HEK293 (cell line): ENCODE data around the gene APCDD1L.

ENCODE experiments used
- CTCF ChIA-PET: fragments of 350-600 bp; formaldehyde crosslinking; extraction: SDS; loops from one replicate; lab custom pipeline; 2021; ENCODE audit warnings: antibody characterized with exemption; lab: Yijun Ruan, JAX
- POLR2A ChIA-PET: fragments of 300-600 bp; formaldehyde crosslinking; extraction: SDS; loops from one replicate; lab custom pipeline; 2020; ENCODE audit warnings: antibody characterized with exemption, inconsistent platforms; lab: Yijun Ruan, JAX
- H3K27ac ChIP-seq: fragments of 200-500 bp; sonication (Bioruptor generic); 2 replicates; pipeline ENCODE4 v1.5.1; 2014; ENCODE audit warnings: low read depth, low read length, control low read depth, inconsistent platforms; ENCODE audit errors: extremely low read depth
- H3K36me3 ChIP-seq, 2 experiments: fragments of 200-500 bp in 1 of 2; sonication (Bioruptor generic) in 1 of 2; 1 replicate in 1 of 2; 2 replicates in 1 of 2; pipeline ENCODE4 v1.5.1; 2014 to 2017; ENCODE audit warnings: inconsistent platforms in 2 of 2, low read length in 2 of 2; ENCODE audit not compliant: control insufficient read depth in 2 of 2, insufficient read depth in 1 of 2
- H3K4me1 ChIP-seq: fragments of 200-500 bp; sonication (Bioruptor generic); 2 replicates; pipeline ENCODE4 v1.5.1; 2014; ENCODE audit warnings: mild to moderate bottlenecking, low read length, inconsistent platforms; ENCODE audit not compliant: control insufficient read depth, insufficient read depth
- H3K4me3 ChIP-seq: 2 replicates; pipeline ENCODE4 v1.5.1; 2011; ENCODE audit warnings: low read depth, mild to moderate bottlenecking, control low read depth, low read length, moderate library complexity
- H3K9me3 ChIP-seq: fragments of 200-500 bp; sonication (Bioruptor generic); 2 replicates; pipeline ENCODE4 v1.5.1; 2014; ENCODE audit warnings: low read depth, low read length, inconsistent platforms; ENCODE audit not compliant: control insufficient read depth, insufficient read depth
- GLI2 ChIP-seq: fragments of 450-650 bp; formaldehyde crosslinking; IDR thresholded peaks from 2 replicates; pipeline ENCODE4; 2017; ENCODE audit warnings: missing biosample characterization, missing genetic modification characterization, low read depth, borderline replicate concordance
- KLF10 ChIP-seq: fragments of 450-650 bp; IDR thresholded peaks from 2 replicates; pipeline ENCODE4 v1.5.1; 2018; ENCODE audit warnings: missing biosample characterization, mild to moderate bottlenecking, missing genetic modification characterization
- KLF8 ChIP-seq: fragments of 450-650 bp; formaldehyde crosslinking; IDR thresholded peaks from 2 replicates; pipeline ENCODE4 v1.5.1; 2016; ENCODE audit warnings: missing biosample characterization, missing genetic modification characterization
- MYNN ChIP-seq: fragments of 450-650 bp; formaldehyde crosslinking; IDR thresholded peaks from 2 replicates; pipeline ENCODE4 v1.5.1; 2016; ENCODE audit warnings: missing biosample characterization, missing genetic modification characterization, borderline replicate concordance
- PRDM1 ChIP-seq: fragments of 450-650 bp; formaldehyde crosslinking; IDR thresholded peaks from 2 replicates; pipeline ENCODE4; 2016; ENCODE audit warnings: missing biosample characterization, missing genetic modification characterization
- SP7 ChIP-seq: fragments of 450-650 bp; formaldehyde crosslinking; IDR thresholded peaks from 2 replicates; pipeline ENCODE4 v1.5.1; 2016; ENCODE audit warnings: missing biosample characterization, missing genetic modification characterization
- ZFP3 ChIP-seq: fragments of 450-650 bp; formaldehyde crosslinking; IDR thresholded peaks from 2 replicates; pipeline ENCODE4 v1.5.1; 2016; ENCODE audit warnings: low read depth, missing biosample characterization, missing genetic modification characterization
- ZFP41 ChIP-seq: fragments of 450-650 bp; formaldehyde crosslinking; IDR thresholded peaks from 2 replicates; pipeline ENCODE4 v1.5.1; 2016; ENCODE audit warnings: missing biosample characterization, missing genetic modification characterization, borderline replicate concordance
- ZIC2 ChIP-seq: fragments of 450-650 bp; formaldehyde crosslinking; IDR thresholded peaks from 2 replicates; pipeline ENCODE4 v1.5.1; 2016; ENCODE audit warnings: missing biosample characterization, missing genetic modification characterization
- ZNF121 ChIP-seq: fragments of 450-650 bp; formaldehyde crosslinking; IDR thresholded peaks from 2 replicates; pipeline ENCODE4 v1.5.1; 2016; ENCODE audit warnings: missing biosample characterization, missing genetic modification characterization
- ZNF133 ChIP-seq: fragments of 450-650 bp; formaldehyde crosslinking; IDR thresholded peaks from 2 replicates; pipeline ENCODE4 v1.5.1; 2016; ENCODE audit warnings: missing biosample characterization, missing genetic modification characterization
- ZNF19 ChIP-seq: fragments of 450-650 bp; formaldehyde crosslinking; IDR thresholded peaks from 2 replicates; pipeline ENCODE4; 2016; ENCODE audit warnings: missing biosample characterization, missing genetic modification characterization, low read depth
- ZNF292 ChIP-seq: fragments of 450-650 bp; formaldehyde crosslinking; IDR thresholded peaks from 2 replicates; pipeline ENCODE4 v1.5.1; 2016; ENCODE audit warnings: low read depth, missing biosample characterization, missing genetic modification characterization, borderline replicate concordance
- ZNF341 ChIP-seq: fragments of 450-650 bp; formaldehyde crosslinking; IDR thresholded peaks from 2 replicates; pipeline ENCODE4; 2016; ENCODE audit warnings: low read depth, missing biosample characterization, missing genetic modification characterization
- ZNF394 ChIP-seq: fragments of 450-650 bp; formaldehyde crosslinking; IDR thresholded peaks from 2 replicates; pipeline ENCODE4 v1.5.1; 2016; ENCODE audit warnings: missing biosample characterization, missing genetic modification characterization, mild to moderate bottlenecking, moderate library complexity, borderline replicate concordance
- ZNF433 ChIP-seq: fragments of 450-650 bp; formaldehyde crosslinking; IDR thresholded peaks from 2 replicates; pipeline ENCODE4 v1.5.1; 2016; ENCODE audit warnings: missing biosample characterization, missing genetic modification characterization, low read depth
- ZNF670 ChIP-seq: fragments of 450-650 bp; formaldehyde crosslinking; IDR thresholded peaks from 2 replicates; pipeline ENCODE4 v1.5.1; 2016; ENCODE audit warnings: missing biosample characterization, missing genetic modification characterization, low read depth
- TF ChIP-seq, protein P1 (sequence below): fragments of 450-650 bp; formaldehyde crosslinking; conservative IDR thresholded peaks from 2 replicates; pipeline ENCODE4 v1.5.1; 2016; ENCODE audit warnings: low read depth, missing biosample characterization, missing genetic modification characterization

APCDD1L gene

DNA sequence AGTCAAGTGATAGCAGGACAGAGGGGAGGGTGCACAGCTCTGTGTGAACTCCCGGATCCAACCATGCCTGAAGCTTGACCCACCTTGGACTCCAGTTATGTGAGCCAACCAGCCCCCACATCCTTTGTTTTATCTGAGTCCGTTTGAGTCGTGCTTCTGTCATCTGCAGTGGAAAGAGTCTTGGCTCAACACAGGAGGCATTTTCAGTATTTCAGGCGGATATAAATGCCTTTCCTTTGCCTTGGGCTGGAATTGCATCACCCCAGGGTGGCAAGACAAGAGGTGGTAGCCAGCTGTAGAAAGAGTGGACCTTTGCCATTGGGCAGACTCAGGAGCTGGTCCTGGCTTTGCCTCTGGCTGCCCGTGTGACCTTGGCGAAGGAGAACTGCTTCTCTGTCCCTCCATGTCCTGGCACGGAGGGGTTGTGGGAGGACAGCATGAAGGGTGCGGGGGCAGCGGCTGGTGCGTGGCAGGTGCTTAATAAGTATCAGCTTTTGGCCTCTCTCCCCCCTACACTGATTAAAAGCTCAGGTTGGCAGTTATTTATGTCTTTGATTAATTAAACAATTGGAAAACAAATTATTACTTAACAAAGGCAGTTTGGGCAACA, 42.6 kb upstream of the APCDD1L start:
- no peaks in the 10 kb centered on the region for H3K9me3 ChIP-seq
- no peak overlapping the region for H3K4me3 ChIP-seq
- TF ChIP-seq ZNF121 (no peak), GLI2 (no peak)
- no peaks in the 10 kb centered on the region for H3K36me3 ChIP-seq
- H3K4me1 ChIP-seq = no peaks in the 10 kb centered on the region
- no peak overlapping the region for H3K27ac ChIP-seq
- ChIA-PET CTCF (interaction anchor here (0.6 to 0.7 kb wide), 2 partner anchors 9 to 952 kb away, joined by 3 to 4 read pairs; no protein-coding TSS in a partner anchor), POLR2A (interaction anchor here (1.2 kb wide), 1 partner anchor 12 kb away, joined by 3 read pairs; no protein-coding TSS in a partner anchor)

GRCh38 chr20:58556961-58557360, 41.8 kb upstream of the APCDD1L start:
- TF ChIP-seq KLF8 (tag by site-specific recombination) = no peak
- TF ChIP-seq ZNF341 (tag by site-specific recombination) = no peak
- no peak for TF ChIP-seq KLF10 (tag by site-specific recombination)
- TF ChIP-seq ZNF133 (tag by site-specific recombination) = no peak
- TF ChIP-seq ZNF670 (tag by site-specific recombination) = no peak
- TF ChIP-seq SP7 (tag by site-specific recombination) = no peak
- no peak for TF ChIP-seq ZNF292
- no peak for TF ChIP-seq MYNN (tag by site-specific recombination)
- TF ChIP-seq, protein P1, sequence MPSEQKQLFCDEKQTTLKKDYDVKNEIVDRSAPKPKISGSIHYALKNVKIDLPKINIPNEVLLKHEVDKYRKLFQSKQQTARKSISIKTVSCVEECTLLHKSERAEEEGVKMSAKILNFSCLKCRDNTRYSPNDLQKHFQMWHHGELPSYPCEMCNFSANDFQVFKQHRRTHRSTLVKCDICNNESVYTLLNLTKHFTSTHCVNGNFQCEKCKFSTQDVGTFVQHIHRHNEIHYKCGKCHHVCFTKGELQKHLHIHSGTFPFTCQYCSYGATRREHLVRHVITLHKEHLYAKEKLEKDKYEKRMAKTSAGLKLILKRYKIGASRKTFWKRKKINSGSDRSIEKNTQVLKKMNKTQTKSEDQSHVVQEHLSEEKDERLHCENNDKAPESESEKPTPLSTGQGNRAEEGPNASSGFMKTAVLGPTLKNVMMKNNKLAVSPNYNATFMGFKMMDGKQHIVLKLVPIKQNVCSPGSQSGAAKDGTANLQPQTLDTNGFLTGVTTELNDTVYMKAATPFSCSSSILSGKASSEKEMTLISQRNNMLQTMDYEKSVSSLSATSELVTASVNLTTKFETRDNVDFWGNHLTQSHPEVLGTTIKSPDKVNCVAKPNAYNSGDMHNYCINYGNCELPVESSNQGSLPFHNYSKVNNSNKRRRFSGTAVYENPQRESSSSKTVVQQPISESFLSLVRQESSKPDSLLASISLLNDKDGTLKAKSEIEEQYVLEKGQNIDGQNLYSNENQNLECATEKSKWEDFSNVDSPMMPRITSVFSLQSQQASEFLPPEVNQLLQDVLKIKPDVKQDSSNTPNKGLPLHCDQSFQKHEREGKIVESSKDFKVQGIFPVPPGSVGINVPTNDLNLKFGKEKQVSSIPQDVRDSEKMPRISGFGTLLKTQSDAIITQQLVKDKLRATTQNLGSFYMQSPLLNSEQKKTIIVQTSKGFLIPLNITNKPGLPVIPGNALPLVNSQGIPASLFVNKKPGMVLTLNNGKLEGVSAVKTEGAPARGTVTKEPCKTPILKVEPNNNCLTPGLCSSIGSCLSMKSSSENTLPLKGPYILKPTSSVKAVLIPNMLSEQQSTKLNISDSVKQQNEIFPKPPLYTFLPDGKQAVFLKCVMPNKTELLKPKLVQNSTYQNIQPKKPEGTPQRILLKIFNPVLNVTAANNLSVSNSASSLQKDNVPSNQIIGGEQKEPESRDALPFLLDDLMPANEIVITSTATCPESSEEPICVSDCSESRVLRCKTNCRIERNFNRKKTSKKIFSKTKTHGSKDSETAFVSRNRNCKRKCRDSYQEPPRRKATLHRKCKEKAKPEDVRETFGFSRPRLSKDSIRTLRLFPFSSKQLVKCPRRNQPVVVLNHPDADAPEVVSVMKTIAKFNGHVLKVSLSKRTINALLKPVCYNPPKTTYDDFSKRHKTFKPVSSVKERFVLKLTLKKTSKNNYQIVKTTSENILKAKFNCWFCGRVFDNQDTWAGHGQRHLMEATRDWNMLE (tag by site-specific recombination) = no peak
- TF ChIP-seq ZIC2 (tag by site-specific recombination) = no peak
- no peak for TF ChIP-seq ZNF394 (tag by site-specific recombination)
- TF ChIP-seq ZNF19 (tag by site-specific recombination) = no peak
- no peak for TF ChIP-seq ZFP3
- TF ChIP-seq, all 188 proteins: peak for 0
- CTCF ChIA-PET = interaction anchor here (0.7 kb wide), 1 partner anchor 951 kb away, joined by 3 read pairs; no protein-coding TSS in a partner anchor
- H3K36me3 ChIP-seq = no peaks in the 10 kb centered on the region
- H3K27ac ChIP-seq = no peak overlapping the region
- H3K4me3 ChIP-seq = no peak overlapping the region
- H3K9me3 ChIP-seq = no peaks in the 10 kb centered on the region
- POLR2A ChIA-PET = no interaction called here
- no peaks in the 10 kb centered on the region for H3K4me1 ChIP-seq

DNA sequence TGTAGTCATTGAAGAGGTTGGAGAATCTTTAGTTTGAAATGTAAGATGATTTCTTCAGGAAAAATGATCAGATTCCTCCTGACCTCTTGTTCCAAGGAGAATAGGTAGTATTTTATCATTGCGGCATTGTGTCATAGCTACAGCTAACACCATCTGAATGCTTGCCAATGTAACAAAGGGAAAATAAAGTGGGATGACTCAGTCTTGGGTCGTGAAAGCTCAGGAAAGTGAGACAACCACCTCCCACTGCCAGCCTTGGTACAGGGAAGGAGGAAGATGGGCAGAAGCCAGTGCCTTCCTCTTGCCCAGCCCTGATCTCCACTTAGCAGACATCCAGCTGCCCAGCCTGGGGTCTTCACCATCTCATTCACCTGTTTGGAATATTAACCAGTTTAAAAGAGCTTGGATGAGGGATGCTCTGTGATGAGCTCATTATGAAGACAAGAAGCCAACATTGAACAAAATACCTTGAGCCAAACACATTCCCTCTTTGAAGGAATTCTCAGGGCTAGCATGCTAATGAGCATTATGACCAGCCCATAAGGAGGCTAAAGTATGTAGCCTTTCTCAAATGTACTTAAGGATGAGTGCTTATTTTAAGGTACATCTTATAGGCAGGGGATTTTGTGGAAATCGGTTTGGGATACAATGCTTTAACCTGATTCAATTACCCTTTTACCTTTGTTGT, 40.0 kb upstream of the APCDD1L start:
- Histone ChIP-seq H3K4me3 (no peak overlapping the region), H3K4me1 (no peaks in the 10 kb centered on the region), H3K9me3 (no peaks in the 10 kb centered on the region), H3K36me3 (no peaks in the 10 kb centered on the region), H3K27ac (no peak overlapping the region)
- TF ChIP-seq PRDM1 (tag by site-specific recombination) = peak; percentile 40; the same call in 1 of the 2 replicates
- no peak for TF ChIP-seq ZFP41 (tag by site-specific recombination)
- no peak for TF ChIP-seq ZNF433 (tag by site-specific recombination)
- CTCF ChIA-PET = interaction anchor here (0.5 to 0.8 kb wide), 2 partner anchors 90 to 93 kb away, joined by 5 to 6 read pairs; no protein-coding TSS in a partner anchor
- POLR2A ChIA-PET = interaction anchor here (1.2 kb wide), 1 partner anchor 96 kb away, joined by 3 read pairs; the partner anchor contains the start of gene STX16
